Stimulated activated naive B cell treated with anti-CD40 and anti-IgM and Interleukin-4, amounts not matched to agents 10 μg/mL and 1 μg/mL and 100 μg/mL, for 72 hours (primary cell): ENCODE results near the gene PTGES3.
"Not testable (repeated sequence)": the region's sequence is repeated elsewhere in the genome, so short reads cannot be mapped to it uniquely, and the experiment has no call there.

Source experiments
- ATAC-seq, 2 donors: fragments of 150-1000 bp; cut with Tn5 transposase; replicated peaks; 2 replicates each; pipeline ENCODE4 v1.10.0; 2021; ENCODE audit warnings: moderate library complexity in 1 of 2
- DNase-seq: peaks from one replicate; pipeline ENCODE4 v3.0.0; 2021
- H3K27ac Mint-ChIP-seq: one replicate; pipeline ENCODE4 v1.8.0; 2022; ENCODE audit warnings: mild to moderate bottlenecking, mixed read lengths
- H3K27me3 Mint-ChIP-seq, 2 donors: one replicate each; pipeline ENCODE4 v1.8.0; 2022; ENCODE audit warnings: mixed read lengths in 2 of 2
- H3K36me3 Mint-ChIP-seq, 2 donors: one replicate each; pipeline ENCODE4 v1.8.0; 2022; ENCODE audit warnings: mixed read lengths in 2 of 2, mild to moderate bottlenecking in 1 of 2
- H3K4me1 Mint-ChIP-seq, 2 donors: one replicate each; pipeline ENCODE4 v1.8.0; 2022; ENCODE audit warnings: mixed read lengths in 2 of 2, mild to moderate bottlenecking in 1 of 2
- H3K4me3 Mint-ChIP-seq, 2 donors: one replicate each; pipeline ENCODE4 v1.8.0; 2022; ENCODE audit warnings: mild to moderate bottlenecking in 2 of 2, mixed read lengths in 2 of 2, moderate library complexity in 1 of 2
- H3K9me3 Mint-ChIP-seq, 2 donors: one replicate each; pipeline ENCODE4 v1.8.0; 2022; ENCODE audit warnings: mixed read lengths in 2 of 2, mild to moderate bottlenecking in 1 of 2

Gene PTGES3

DNA sequence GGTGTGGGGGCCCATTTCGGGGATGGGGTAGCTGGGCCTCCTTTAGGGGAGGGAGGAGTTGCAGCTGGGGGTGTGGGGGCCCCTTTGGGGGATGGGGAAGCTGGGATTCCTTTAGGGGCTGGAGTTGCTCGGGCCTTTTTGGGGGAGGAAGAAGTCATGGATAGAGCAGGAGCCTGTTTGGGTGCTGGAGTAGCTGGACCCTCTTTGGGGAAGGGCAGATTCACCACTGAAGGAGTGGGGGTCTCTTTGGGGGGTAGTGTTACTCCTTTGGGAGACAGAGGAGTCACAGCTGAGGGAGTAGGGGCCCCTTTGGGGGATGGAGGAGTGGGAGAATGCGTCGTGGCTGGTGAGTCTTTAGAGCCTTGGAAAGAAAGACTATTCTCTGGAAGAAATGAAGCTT is 30.6 kb upstream of the PTGES3 start:
- Mint-ChIP-seq H3K4me1 (peaks cover 51 to 71% of the 10 kb centered on the region in 2 donors), H3K27me3 (no peaks in the 10 kb centered on the region), H3K4me3 (no peak overlapping the region), H3K36me3 (peaks cover 63 to 76% of the 10 kb centered on the region in 2 donors), H3K27ac (peak overlapping the region; percentile 68), H3K9me3 (no peaks in the 10 kb centered on the region)
- no peak for DNase-seq
- ATAC-seq: no peak

DNA sequence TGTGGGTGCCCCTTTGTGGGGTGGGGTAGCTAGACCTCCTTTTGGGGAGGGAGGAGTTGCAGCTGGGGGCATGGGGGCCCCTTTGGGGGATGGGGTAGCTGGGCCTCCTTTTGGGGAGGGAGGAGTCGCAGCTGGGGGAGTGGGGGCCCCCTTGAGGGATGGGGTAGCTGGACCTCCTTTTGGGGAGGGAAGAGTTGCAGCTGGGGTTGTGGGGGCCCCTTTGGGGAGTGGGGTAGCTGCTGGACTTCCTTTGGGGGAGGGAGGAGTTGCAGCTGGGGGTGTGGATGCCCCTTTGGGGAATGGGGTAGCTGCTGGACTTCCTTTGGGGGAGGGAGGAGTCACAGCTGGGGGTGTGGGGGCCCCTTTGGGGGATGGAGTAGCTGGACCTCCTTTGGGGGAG is 30.1 kb upstream of the PTGES3 start:
- Mint-ChIP-seq H3K27ac (no peak overlapping the region), H3K9me3 (no peaks in the 10 kb centered on the region), H3K36me3 (peaks cover 67 to 77% of the 10 kb centered on the region in 2 donors), H3K27me3 (no peaks in the 10 kb centered on the region), H3K4me3 (no peak overlapping the region), H3K4me1 (peaks cover 51 to 66% of the 10 kb centered on the region in 2 donors)
- ATAC-seq (no peak), DNase-seq (no peak)

DNA sequence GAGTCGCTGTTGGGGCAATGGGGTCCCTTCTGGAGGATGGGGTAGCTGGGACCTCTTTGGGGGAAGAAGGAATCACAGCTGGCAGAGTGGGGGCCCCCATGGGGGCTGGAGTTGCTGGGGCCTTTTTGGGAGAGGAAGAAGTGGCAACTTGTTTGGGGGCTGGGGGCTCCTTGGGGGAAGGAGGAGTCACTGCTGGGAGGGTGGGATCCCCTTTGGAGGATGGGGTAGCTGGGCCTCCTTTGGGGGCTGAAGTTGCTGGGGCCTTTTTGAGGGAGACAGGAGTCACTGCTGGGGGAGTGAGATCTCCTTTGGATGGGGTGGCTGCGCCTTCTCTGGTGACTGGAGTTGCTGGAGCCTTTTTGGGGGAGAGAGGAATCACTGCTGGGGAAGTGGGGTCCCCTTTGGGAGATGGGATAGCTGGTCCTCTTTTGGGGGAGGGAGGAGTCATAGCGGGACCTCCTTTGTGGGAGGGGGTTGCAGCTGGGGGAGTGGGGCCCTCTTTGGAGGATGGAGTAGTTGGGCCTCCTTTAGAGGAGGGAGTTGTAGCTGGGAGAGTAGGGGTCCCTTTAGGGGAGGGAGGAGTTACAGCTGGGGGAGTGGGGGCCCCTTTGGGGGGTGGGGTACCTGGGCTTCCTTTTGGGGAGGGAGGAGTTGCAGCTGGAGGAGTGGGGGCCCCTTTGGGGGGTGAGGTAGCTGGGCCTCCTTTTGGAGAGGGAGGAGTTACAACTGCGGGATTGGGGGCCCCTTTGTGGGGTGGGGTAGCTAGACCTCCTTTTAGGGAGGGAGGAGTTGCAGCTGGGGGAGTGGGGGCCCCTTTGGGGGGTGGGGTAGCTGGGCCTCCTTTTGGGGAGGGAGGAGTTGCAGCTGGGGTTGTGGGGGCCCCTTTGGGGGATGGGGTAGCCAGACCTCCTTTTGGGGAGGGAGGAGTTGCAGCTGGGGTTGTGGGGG is 29.1 kb upstream of the PTGES3 start:
- ATAC-seq: no peak
- Mint-ChIP-seq H3K27ac (peak overlapping the region; percentile 89), H3K4me1 (peaks cover 51 to 59% of the 10 kb centered on the region in 2 donors)

DNA sequence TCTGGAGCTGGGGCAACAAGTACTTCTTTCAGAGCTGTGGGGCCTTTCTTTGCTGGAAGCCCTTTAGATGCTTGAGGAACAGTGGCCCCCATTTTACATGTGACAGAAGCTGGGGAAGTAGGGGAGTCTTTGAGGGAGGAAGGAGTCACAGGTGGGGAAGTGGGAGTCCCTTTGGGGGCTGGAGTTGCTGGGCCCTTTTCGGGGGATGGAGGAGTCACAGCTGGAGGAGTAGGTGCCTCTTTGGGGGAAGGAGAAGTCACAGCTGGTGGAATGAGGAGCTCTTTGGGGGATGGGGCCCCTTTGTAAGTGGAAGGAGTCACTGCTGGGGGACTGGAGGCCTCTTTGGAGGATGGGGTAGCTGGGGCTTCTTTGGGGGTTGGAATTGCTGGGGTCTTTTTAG is 28.4 kb upstream of the PTGES3 start:
- Mint-ChIP-seq H3K4me1 (peaks cover 47 to 51% of the 10 kb centered on the region in 2 donors), H3K4me3 (peak overlapping the region; percentile 18 to 41), H3K9me3 (no peaks in the 10 kb centered on the region), H3K36me3 (peaks cover 70 to 75% of the 10 kb centered on the region in 2 donors), H3K27ac (peak overlapping the region; percentile 89), H3K27me3 (no peaks in the 10 kb centered on the region)
- ATAC-seq (no peak), DNase-seq (no peak)

More for the DNA sequence above, 29.1 kb upstream of the PTGES3 start:
- no peaks in the 10 kb centered on the region for H3K9me3 Mint-ChIP-seq
- H3K36me3 Mint-ChIP-seq: peaks cover 69 to 80% of the 10 kb centered on the region in 2 donors
- H3K4me3 Mint-ChIP-seq: peak overlapping the region; percentile 15 to 22
- H3K27me3 Mint-ChIP-seq: no peaks in the 10 kb centered on the region
- DNase-seq: no peak

DNA sequence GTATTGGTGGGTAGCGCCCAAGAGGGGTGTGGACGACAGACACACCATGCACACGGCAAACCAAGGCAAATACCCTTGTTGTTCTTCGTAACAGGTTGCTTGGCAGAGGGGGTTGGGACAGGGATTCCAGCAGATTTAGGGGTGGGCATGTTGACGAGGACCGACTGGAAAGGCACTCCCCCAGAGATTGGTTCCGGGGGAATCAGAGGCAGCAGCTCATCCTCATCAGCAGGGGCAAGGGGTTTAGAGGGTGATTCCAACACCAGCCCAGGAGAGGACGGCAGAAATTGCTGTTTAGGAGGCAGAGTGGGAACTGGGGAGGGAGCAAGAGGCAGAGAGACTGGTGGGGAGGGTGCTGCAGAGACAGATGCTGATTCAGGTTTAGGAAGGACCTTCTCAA is 27.7 kb upstream of the PTGES3 start:
- H3K4me1 Mint-ChIP-seq: peaks cover 40 to 44% of the 10 kb centered on the region in 2 donors
- no peaks in the 10 kb centered on the region for H3K9me3 Mint-ChIP-seq
- H3K4me3 Mint-ChIP-seq: peak overlapping the region in 1 of 2 donors; percentile 41
- peak overlapping the region; percentile 89 for H3K27ac Mint-ChIP-seq
- no peak for ATAC-seq
- H3K36me3 Mint-ChIP-seq: peaks cover 71 to 75% of the 10 kb centered on the region in 2 donors
- no peaks in the 10 kb centered on the region for H3K27me3 Mint-ChIP-seq
- DNase-seq: no peak

DNA sequence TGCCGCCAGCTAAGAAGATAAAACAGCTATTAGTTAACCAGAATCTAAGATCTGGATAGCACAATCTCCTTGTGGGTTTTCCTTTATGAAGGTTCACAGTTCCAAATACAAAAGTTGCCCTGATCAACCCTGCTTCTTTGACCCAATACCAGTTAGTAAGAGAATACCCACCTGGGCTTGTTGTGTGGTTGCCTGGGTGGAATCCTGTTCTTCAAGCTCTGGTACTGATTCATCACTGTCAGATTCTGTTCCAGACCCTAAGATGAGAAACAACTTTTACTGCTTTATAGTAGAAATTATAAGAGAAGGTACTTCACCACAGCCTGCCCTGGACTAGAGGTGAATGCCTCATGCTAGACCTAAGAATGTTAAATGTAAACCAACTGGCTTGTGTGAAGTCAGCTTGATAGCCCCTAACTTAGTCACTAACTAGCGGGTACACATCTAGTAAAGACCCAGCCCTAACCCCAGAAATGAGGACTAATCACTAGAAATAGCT is 26.4 kb upstream of the PTGES3 start:
- no peak for ATAC-seq
- no peak for DNase-seq
- Mint-ChIP-seq H3K4me1 (peaks cover 27 to 31% of the 10 kb centered on the region in 2 donors), H3K27ac (no peak overlapping the region), H3K27me3 (no peaks in the 10 kb centered on the region), H3K36me3 (peaks cover 60 to 63% of the 10 kb centered on the region in 2 donors), H3K4me3 (no peak overlapping the region), H3K9me3 (no peaks in the 10 kb centered on the region)

DNA sequence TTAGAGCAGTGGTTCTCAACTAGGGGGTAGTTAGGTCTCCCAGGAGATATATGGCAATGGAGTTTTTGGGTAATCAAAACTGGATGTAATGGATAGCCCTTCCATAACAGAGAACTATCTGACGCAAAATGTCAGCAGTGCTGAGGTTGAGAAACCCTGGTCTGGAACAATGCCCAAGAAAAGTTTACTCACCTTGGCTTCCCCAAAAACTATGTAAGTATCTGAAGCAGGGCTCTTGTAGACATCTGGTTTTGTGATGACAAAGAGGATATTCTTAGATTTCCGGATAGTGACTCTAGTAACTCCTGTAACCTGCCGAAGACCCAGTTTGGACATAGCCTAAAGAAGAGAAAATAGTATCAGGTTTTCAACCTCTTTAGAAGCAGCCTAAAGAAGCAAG is 25.3 kb upstream of the PTGES3 start:
- Mint-ChIP-seq H3K36me3 (peaks cover 51 to 53% of the 10 kb centered on the region in 2 donors), H3K4me1 (peaks cover 17 to 20% of the 10 kb centered on the region in 2 donors), H3K27me3 (no peaks in the 10 kb centered on the region), H3K4me3 (no peak overlapping the region), H3K9me3 (no peaks in the 10 kb centered on the region), H3K27ac (no peak overlapping the region)
- no peak for ATAC-seq
- no peak for DNase-seq

DNA sequence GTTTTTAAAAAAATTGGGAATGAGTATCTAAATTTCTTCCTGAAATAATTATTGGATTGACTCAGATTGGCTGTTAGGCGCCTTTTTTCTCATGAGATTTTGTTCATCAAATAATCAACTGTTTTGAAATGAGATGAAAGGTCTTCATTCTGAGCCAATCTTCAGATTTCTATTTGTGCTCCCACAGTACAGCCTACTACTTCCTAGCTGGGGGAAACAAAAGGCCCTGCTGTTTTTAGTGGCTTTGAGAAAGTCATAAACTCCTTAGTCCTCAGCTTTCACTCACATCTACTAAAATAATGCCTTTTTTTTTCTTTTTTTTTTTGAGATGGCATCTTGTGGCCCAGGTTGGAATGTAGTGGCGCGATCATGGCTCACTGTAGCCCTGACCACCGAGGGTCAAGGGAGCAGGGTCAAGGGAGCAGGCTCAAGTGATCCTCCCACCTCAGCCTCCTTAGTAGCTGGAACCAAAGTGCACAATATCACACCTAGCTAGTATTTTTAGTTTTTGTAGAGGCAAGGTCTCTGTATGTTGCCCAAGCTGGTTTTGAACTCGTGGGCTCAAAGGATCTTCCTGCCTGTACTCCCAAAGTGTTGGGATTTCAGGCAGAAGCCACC is 21.8 kb upstream of the PTGES3 start:
- no peaks in the 10 kb centered on the region for H3K4me1 Mint-ChIP-seq
- H3K9me3 Mint-ChIP-seq: no peaks in the 10 kb centered on the region
- DNase-seq (no peak), ATAC-seq (peak in 1 of 2 donors; percentile 36)
- H3K27ac Mint-ChIP-seq: peak overlapping the region; percentile 25
- no peak overlapping the region for H3K4me3 Mint-ChIP-seq
- peaks cover 29 to 31% of the 10 kb centered on the region in 2 donors for H3K36me3 Mint-ChIP-seq
- no peaks in the 10 kb centered on the region for H3K27me3 Mint-ChIP-seq

DNA sequence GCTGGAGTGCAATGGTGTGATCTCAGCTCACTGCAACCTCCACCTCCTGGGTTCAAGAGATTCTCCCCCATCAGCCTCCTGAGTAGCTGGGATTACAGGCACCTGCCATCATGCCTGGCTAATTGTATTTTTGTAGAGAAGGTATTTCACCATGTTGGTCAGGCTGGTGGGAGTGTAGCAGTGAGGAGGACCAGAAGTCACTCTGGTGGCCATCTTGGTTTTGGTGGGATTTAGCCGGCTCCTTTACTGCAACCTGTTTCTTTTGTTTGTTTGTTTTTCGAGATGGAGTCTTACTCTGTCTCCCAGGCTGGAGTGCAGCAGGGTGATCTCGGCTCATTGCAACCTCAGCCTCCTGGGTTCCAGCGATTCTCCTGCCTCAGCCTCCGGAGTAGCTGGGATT is 16.4 kb upstream of the PTGES3 start:
- H3K4me3 Mint-ChIP-seq, H3K27ac Mint-ChIP-seq, H3K27me3 Mint-ChIP-seq, ATAC-seq, DNase-seq, H3K9me3 Mint-ChIP-seq, H3K4me1 Mint-ChIP-seq, H3K36me3 Mint-ChIP-seq: not testable (repeated sequence)

DNA sequence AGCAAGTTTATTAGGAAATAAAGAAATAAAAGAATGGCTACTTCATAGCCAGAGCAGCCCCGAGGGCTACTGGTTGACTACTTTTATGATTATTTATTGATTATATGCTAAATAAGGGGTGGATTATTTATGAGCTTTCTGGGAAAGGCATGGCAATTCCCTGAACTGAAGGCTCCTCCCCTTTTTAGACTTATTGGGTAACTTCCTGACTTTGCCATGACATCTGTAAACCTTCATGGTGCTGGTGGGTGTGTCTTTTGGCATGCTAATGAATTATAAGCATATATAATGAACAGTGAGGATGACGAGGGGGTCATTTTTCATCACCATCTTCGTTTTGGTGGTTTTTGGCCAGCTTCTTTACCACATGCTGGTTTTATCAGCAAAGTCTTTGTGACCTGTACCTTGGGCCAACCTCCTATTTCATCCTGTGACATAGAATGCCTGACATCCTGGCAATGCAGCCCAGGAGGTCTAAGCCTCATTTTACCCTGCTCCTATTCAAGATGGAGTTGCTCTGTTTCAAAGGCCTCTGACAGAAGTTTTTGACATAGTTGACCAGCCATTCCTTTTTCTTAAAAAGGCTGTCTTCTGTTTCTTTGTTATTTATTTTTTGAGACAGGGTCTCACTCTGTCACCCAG is 11.1 kb upstream of the PTGES3 start:
- H3K36me3 Mint-ChIP-seq: no peaks in the 10 kb centered on the region
- peaks cover 0 to 8% of the 10 kb centered on the region in 2 donors for H3K4me1 Mint-ChIP-seq
- H3K9me3 Mint-ChIP-seq: no peaks in the 10 kb centered on the region
- no peak for DNase-seq
- no peak overlapping the region for H3K4me3 Mint-ChIP-seq
- ATAC-seq: no peak
- H3K27me3 Mint-ChIP-seq: no peaks in the 10 kb centered on the region
- no peak overlapping the region for H3K27ac Mint-ChIP-seq

DNA sequence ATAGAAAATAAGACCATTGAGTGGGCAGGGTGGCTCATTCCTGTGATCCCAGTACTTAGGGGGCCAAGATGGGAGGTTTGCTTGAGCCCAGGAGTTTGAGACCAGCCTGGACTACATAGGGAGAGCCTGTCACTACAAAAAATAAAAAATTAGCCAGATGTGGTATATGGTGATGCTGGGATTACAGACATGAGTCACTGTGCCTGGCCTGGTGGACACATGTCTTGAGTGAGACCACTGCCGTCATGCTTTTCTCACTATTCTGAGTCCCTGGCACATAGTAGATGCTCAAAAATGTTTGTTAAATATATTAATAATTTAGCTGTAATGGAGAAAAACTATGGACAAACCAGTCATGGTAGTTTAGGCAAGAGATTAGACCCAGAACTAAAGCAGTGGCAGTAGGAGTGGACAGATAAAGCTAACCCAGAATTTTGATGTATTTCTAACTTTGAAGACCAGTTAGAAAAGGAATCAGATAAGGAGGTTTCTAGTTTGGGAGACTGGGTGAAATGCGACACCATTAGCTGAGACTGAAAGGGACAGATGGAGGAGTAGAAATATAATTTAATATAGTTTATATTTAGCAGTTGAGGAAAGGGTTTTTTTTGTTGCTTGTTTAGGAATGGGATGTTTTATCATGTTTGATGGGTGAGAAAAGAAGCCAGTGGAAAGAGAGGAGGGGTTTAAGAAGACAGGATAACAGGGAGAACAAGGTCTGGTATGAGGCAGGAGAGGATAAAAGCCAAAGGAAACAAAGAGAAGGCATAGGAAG is 7.4 kb upstream of the PTGES3 start:
- ATAC-seq: no peak
- H3K4me3 Mint-ChIP-seq: no peak overlapping the region

DNA sequence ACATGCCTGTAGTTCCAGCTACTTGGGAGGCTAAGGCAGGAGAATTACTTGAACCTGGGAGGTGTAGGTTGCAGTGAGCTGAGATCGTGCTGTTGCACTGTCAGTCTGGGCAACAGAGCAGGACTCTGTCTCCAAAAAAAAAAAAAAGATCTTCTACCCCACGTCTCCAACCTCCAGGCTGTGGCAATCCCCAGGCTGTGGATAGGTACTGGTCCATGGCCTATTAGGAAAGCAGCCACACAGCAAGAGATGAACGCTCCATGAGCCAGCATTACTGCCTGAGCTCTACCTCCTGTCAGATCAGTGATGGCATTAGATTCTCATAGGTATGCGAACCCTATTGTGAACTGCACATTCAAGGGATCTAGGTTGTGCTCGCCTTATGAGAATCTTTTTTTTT is 6.1 kb upstream of the PTGES3 start:
- DNase-seq (no peak), ATAC-seq (no peak)
- H3K27me3 Mint-ChIP-seq: no peaks in the 10 kb centered on the region
- no peak overlapping the region for H3K27ac Mint-ChIP-seq
- H3K4me3 Mint-ChIP-seq: no peak overlapping the region
- no peaks in the 10 kb centered on the region for H3K9me3 Mint-ChIP-seq
- H3K36me3 Mint-ChIP-seq: no peaks in the 10 kb centered on the region
- H3K4me1 Mint-ChIP-seq: peaks cover 0 to 8% of the 10 kb centered on the region in 2 donors

More for the DNA sequence above, 7.4 kb upstream of the PTGES3 start:
- no peak for DNase-seq
- H3K27me3 Mint-ChIP-seq: no peaks in the 10 kb centered on the region
- H3K36me3 Mint-ChIP-seq: no peaks in the 10 kb centered on the region
- H3K27ac Mint-ChIP-seq: no peak overlapping the region
- peaks cover 0 to 3% of the 10 kb centered on the region in 2 donors for H3K4me1 Mint-ChIP-seq
- no peaks in the 10 kb centered on the region for H3K9me3 Mint-ChIP-seq

DNA sequence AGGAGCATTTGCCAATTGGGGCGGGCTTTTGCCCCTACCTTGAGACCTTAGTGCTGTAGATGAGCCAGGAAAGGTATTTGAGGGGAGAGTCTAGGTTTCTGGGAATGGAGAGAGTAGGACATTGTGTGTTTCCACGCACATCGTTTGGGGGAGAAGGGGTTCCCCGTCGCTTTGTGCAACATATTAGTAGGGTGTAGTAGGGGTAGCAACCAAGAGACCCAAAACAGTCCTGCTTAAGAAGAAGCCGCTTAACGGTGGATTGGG is 694 bp upstream of the PTGES3 start:
- H3K9me3 Mint-ChIP-seq: no peaks in the 10 kb centered on the region
- H3K4me1 Mint-ChIP-seq: peaks cover 13 to 39% of the 10 kb centered on the region in 2 donors
- peak overlapping the region; percentile 100 for H3K27ac Mint-ChIP-seq
- DNase-seq (no peak), ATAC-seq (peak; percentile 1 to 8)
- peaks cover 29 to 36% of the 10 kb centered on the region in 2 donors for H3K36me3 Mint-ChIP-seq
- H3K27me3 Mint-ChIP-seq: no peaks in the 10 kb centered on the region
- H3K4me3 Mint-ChIP-seq: peak overlapping the region; percentile 88 to 95
